ES-I3 (cell line): ENCODE data around the gene UQCRH.

ENCODE experiments used
- H3K36me3 ChIP-seq: 2 replicates; pipeline ENCODE4 v1.6.1; 2013; ENCODE audit warnings: mild to moderate bottlenecking, low read length, control low read depth, moderate library complexity; ENCODE audit not compliant: insufficient read depth
- H3K4me1 ChIP-seq: 2 replicates; pipeline ENCODE4 v1.6.1; 2013; ENCODE audit warnings: mild to moderate bottlenecking, control low read depth, low read length; ENCODE audit not compliant: insufficient read depth
- H3K9ac ChIP-seq: 2 replicates; pipeline ENCODE4 v1.6.1; 2013; ENCODE audit warnings: low read depth, mild to moderate bottlenecking, low read length, moderate library complexity
- H3K9me3 ChIP-seq: 2 replicates; pipeline ENCODE4 v1.6.1; 2013; ENCODE audit warnings: mild to moderate bottlenecking, low read length, moderate library complexity; ENCODE audit not compliant: control insufficient read depth, insufficient read depth

The UQCRH gene

GRCh38 chr1:46303038-46303871, at the start of gene UQCRH, which contains the start of gene LRRC41:
TSS of gene UQCRH (plus strand) at chr1:46303698. CDS start at chr1:46303767, 69 bp downstream.
TSS of gene LRRC41 (minus strand) at chr1:46303616. CDS start at chr1:46303322, 294 bp downstream.
- peak within 1 kb of the TSS; percentile 90 for H3K9ac ChIP-seq
- H3K9me3 ChIP-seq, result no peaks in the 10 kb centered on the region
- no peaks in the 10 kb centered on the region for H3K36me3 ChIP-seq
- peaks cover 31% of the 10 kb centered on the region for H3K4me1 ChIP-seq

- Histone ChIP-seq H3K4me1 (no peaks in the 10 kb centered on the region; the same call in 1 of the 2 replicates), H3K36me3 (peaks cover 25% of the 10 kb centered on the region), H3K9me3 (no peaks in the 10 kb centered on the region)
Observed at GRCh38 chr1:46254668-46255067, 48.8 kb upstream of the UQCRH start.

GRCh38 chr1:46256523-46256922, 47.0 kb upstream of the UQCRH start:
- H3K36me3 ChIP-seq, result peaks cover 26% of the 10 kb centered on the region

More at GRCh38 chr1:46254668-46255067, 48.8 kb upstream of the UQCRH start:
- no peak overlapping the region for H3K9ac ChIP-seq

GRCh38 chr1:46262508-46262907, 41.0 kb upstream of the UQCRH start:
- H3K9me3 ChIP-seq, result no peaks in the 10 kb centered on the region
- H3K4me1 ChIP-seq, result no peaks in the 10 kb centered on the region
- no peak overlapping the region for H3K9ac ChIP-seq
- H3K36me3 ChIP-seq, result peaks cover 48% of the 10 kb centered on the region

More at GRCh38 chr1:46256523-46256922, 47.0 kb upstream of the UQCRH start:
- Histone ChIP-seq H3K9me3 (no peaks in the 10 kb centered on the region), H3K4me1 (no peaks in the 10 kb centered on the region; the same call in 1 of the 2 replicates), H3K9ac (no peak overlapping the region)

GRCh38 chr1:46263146-46263545, 40.4 kb upstream of the UQCRH start:
- Histone ChIP-seq H3K9me3 (no peaks in the 10 kb centered on the region), H3K36me3 (peaks cover 53% of the 10 kb centered on the region), H3K4me1 (no peaks in the 10 kb centered on the region), H3K9ac (no peak overlapping the region)

- Histone ChIP-seq H3K4me1 (no peaks in the 10 kb centered on the region), H3K36me3 (peaks cover 64% of the 10 kb centered on the region), H3K9me3 (no peaks in the 10 kb centered on the region), H3K9ac (no peak overlapping the region)
Observed at GRCh38 chr1:46268578-46268977, 34.9 kb upstream of the UQCRH start.

GRCh38 chr1:46274225-46275029, 29.1 kb upstream of the UQCRH start:
- Histone ChIP-seq H3K4me1 (no peaks in the 10 kb centered on the region), H3K9me3 (no peaks in the 10 kb centered on the region), H3K36me3 (peaks cover 52% of the 10 kb centered on the region), H3K9ac (no peak overlapping the region)

GRCh38 chr1:46275030-46275337, 28.5 kb upstream of the UQCRH start:
- Histone ChIP-seq H3K9me3 (no peaks in the 10 kb centered on the region), H3K4me1 (no peaks in the 10 kb centered on the region), H3K9ac (no peak overlapping the region), H3K36me3 (peaks cover 52% of the 10 kb centered on the region)

GRCh38 chr1:46277658-46278373, 25.7 kb upstream of the UQCRH start:
- Histone ChIP-seq H3K9ac (no peak overlapping the region), H3K4me1 (no peaks in the 10 kb centered on the region), H3K36me3 (peaks cover 48% of the 10 kb centered on the region), H3K9me3 (no peaks in the 10 kb centered on the region)

GRCh38 chr1:46278807-46279206, 24.7 kb upstream of the UQCRH start:
- Histone ChIP-seq H3K9ac (no peak overlapping the region), H3K4me1 (no peaks in the 10 kb centered on the region), H3K9me3 (no peaks in the 10 kb centered on the region), H3K36me3 (peaks cover 49% of the 10 kb centered on the region)

- H3K9me3 ChIP-seq, result no peaks in the 10 kb centered on the region
- no peak overlapping the region for H3K9ac ChIP-seq
- H3K4me1 ChIP-seq, result peaks cover 5% of the 10 kb centered on the region; the same call in 1 of the 2 replicates
- H3K36me3 ChIP-seq, result peaks cover 42% of the 10 kb centered on the region
Observed at GRCh38 chr1:46280092-46280491, 23.4 kb upstream of the UQCRH start.

- Histone ChIP-seq H3K9me3 (no peaks in the 10 kb centered on the region), H3K9ac (no peak overlapping the region), H3K4me1 (peaks cover 6% of the 10 kb centered on the region; the same call in 1 of the 2 replicates), H3K36me3 (peaks cover 42% of the 10 kb centered on the region)
Observed at GRCh38 chr1:46281021-46281420, 22.5 kb upstream of the UQCRH start.

- peaks cover 33% of the 10 kb centered on the region for H3K36me3 ChIP-seq
- no peak overlapping the region for H3K9ac ChIP-seq
- peaks cover 10% of the 10 kb centered on the region; the same call in 1 of the 2 replicates for H3K4me1 ChIP-seq
- no peaks in the 10 kb centered on the region for H3K9me3 ChIP-seq
Observed at GRCh38 chr1:46284058-46284457, 19.4 kb upstream of the UQCRH start.
